Measurements from ENCODE around the gene PHLDB2.

Gene PHLDB2

GRCh38 chr3:111852540-111852939, 6.5 kb upstream of the PHLDB2 start:
- DNase-seq, result no peak

GRCh38 chr3:111853068-111853467, 6.0 kb upstream of the PHLDB2 start:
- DNase-seq, result no peak

- DNase-seq, result no peak
Measured at GRCh38 chr3:111854990-111855389, 4.1 kb upstream of the PHLDB2 start.

GRCh38 chr3:111856501-111856900, 2.6 kb upstream of the PHLDB2 start:
- no peak for DNase-seq

GRCh38 chr3:111857474-111857873, 1.6 kb upstream of the PHLDB2 start:
- no peak for DNase-seq

GRCh38 chr3:111858642-111859041, 423 bp upstream of the PHLDB2 start:
- DNase-seq, result no peak

GRCh38 chr3:111859974-111860859, 1.2 kb downstream of the PHLDB2 start:
- peak; percentile 75 to 90 (median 84) for DNase-seq

GRCh38 chr3:111861391-111861790, 2.3 kb downstream of the PHLDB2 start:
- peak in 2 of 3 experiments; percentile 7 to 20 for DNase-seq

GRCh38 chr3:111862415-111862814, 3.4 kb downstream of the PHLDB2 start:
- no peak for DNase-seq

- no peak for DNase-seq
Measured at GRCh38 chr3:111862974-111863373, 3.9 kb downstream of the PHLDB2 start.

GRCh38 chr3:111863942-111864694, 5.1 kb downstream of the PHLDB2 start:
- DNase-seq, result no peak

- DNase-seq, result no peak
Measured at GRCh38 chr3:111864821-111865656, 6.0 kb downstream of the PHLDB2 start.

- DNase-seq, result no peak
Measured at GRCh38 chr3:111867889-111868426, 8.9 kb downstream of the PHLDB2 start.

GRCh38 chr3:111870620-111871019, 11.6 kb downstream of the PHLDB2 start:
- DNase-seq, result no peak

GRCh38 chr3:111871809-111872623, 13.0 kb downstream of the PHLDB2 start:
- DNase-seq, result peak in 1 of 3 experiments; percentile 20

- DNase-seq, result no peak
Measured at GRCh38 chr3:111872979-111873378, 13.9 kb downstream of the PHLDB2 start.

- DNase-seq, result no peak
Measured at GRCh38 chr3:111874177-111874820, 15.2 kb downstream of the PHLDB2 start.

- DNase-seq, result no peak
Measured at GRCh38 chr3:111881480-111881879, 22.4 kb downstream of the PHLDB2 start.

- no peak for DNase-seq
Measured at GRCh38 chr3:111882194-111882593, 23.1 kb downstream of the PHLDB2 start.

- DNase-seq, result no peak
Measured at GRCh38 chr3:111882799-111883198, 23.7 kb downstream of the PHLDB2 start.

- no peak for DNase-seq
Measured at GRCh38 chr3:111884411-111885018, 25.4 kb downstream of the PHLDB2 start.
